ENCODE measurements around the gene RBM8A. TPM values are rescaled to one million over a fixed set of nuclear protein-coding genes. Genes with fewer than 3 reads are reported as not detected.
A peak's percentile ranks its signal among the peaks of the same experiment; 100 is the strongest.

Gene RBM8A
- total RNA-seq, 2 experiments from 2014 or later, result 135 to 200 TPM

DNA sequence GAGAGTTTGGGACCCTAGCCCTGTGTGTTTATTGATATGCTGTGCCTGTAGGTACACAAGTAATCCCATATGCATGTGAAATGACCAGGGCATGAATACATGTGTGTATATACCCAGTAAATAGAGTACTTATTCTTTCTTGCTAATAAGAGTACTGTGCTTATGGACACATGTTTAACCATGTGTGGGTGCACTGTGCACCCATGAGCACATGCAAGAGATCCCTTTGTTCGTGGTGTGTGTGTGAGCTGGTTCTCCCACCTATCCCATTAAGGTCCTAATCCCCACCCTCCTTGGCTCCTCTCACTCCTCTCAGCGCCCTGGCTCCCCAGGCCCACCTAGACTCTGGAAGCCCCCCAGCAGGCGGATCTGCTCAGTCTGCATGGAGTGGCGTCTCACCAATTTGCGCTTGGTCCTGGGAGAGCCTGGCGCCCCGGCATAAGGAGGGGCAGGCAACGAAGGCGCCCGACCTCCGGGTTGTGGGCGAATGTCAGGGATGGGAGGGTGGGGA lies 32.7 kb upstream of the RBM8A start:
- Histone ChIP-seq H3K36me3 (ENCODE audit: insufficient read depth, low read length) (no peaks in the 10 kb centered on the region), H3K79me2 (ENCODE audit: insufficient read depth, low read depth, low read length) (peaks cover 27% of the 10 kb centered on the region; the same call in 1 of the 2 replicates), H3K27ac (ENCODE audit: low read depth, low read length, poor library complexity, severe bottlenecking) (no peak overlapping the region), H4K20me1 (ENCODE audit: insufficient read depth, low read length) (peaks cover 3% of the 10 kb centered on the region; the same call in 1 of the 2 replicates), H3K4me2 (ENCODE audit: low read length) (0 out of 2 replicates have a peak overlapping the region, but pooled peaks have one; percentile 94), H3K4me3 (ENCODE audit: low read depth, low read length, poor library complexity, severe bottlenecking) (no peak overlapping the region), H3K4me1 (ENCODE audit: insufficient read depth, low read length, poor library complexity, severe bottlenecking) (peaks cover 78% of the 10 kb centered on the region), H3K9me3 (ENCODE audit: low read length) (no peaks in the 10 kb centered on the region), H3K9me2 (ENCODE audit: insufficient read depth, low read length) (no peaks in the 10 kb centered on the region), H2AFZ (ENCODE audit: low read length) (no peak overlapping the region)
- intact Hi-C loops (cut with micrococcal nuclease; ENCODE audit: unreplicated experiment), result loop anchor here (2.0 kb wide), 1 partner anchor 101 kb away; the partner anchor contains the start of gene PIAS3
- no peak for TF ChIP-seq EZH2phosphoT487 (IDR thresholded peaks at IDR 0.05; ENCODE audit: borderline replicate concordance, low read depth, low read length)
- TF ChIP-seq, protein P1, sequence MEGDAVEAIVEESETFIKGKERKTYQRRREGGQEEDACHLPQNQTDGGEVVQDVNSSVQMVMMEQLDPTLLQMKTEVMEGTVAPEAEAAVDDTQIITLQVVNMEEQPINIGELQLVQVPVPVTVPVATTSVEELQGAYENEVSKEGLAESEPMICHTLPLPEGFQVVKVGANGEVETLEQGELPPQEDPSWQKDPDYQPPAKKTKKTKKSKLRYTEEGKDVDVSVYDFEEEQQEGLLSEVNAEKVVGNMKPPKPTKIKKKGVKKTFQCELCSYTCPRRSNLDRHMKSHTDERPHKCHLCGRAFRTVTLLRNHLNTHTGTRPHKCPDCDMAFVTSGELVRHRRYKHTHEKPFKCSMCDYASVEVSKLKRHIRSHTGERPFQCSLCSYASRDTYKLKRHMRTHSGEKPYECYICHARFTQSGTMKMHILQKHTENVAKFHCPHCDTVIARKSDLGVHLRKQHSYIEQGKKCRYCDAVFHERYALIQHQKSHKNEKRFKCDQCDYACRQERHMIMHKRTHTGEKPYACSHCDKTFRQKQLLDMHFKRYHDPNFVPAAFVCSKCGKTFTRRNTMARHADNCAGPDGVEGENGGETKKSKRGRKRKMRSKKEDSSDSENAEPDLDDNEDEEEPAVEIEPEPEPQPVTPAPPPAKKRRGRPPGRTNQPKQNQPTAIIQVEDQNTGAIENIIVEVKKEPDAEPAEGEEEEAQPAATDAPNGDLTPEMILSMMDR (conservative IDR thresholded peaks at IDR 0.05; ENCODE audit: low read length), result no peak
- ChIA-PET POLR2A (interaction anchor here (0.5 kb wide), 1 partner anchor 36 kb away, joined by 3 read pairs; the partner anchor contains the start of gene TXNIP), CTCF (ENCODE audit: unreplicated experiment) (no interaction called here)
- BruUV-seq (replicated peaks), result no TSS peak
- DNase-seq (ENCODE audit: low spot score), result no peak

DNA sequence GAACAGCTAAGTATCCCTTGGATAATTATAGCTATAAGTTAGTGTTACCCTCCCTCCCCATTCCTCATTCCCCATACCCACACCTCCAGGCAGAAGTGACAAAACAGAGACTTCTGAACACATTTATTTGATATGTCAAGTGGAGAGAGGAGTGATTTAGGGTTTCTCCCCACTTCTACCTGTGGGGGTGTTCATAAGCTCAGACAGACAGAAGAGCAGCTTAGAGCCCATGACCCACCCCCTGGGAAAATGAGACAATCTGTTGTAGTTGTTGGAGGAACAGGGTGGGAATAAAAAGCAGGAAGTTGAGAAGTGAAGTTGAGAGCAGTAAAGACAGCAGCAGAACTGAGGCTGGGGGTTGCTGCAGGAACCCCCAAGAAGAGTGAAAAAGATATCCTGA lies 32.0 kb upstream of the RBM8A start:
- H4K20me1 ChIP-seq (ENCODE audit: insufficient read depth, low read length), result peaks cover 3% of the 10 kb centered on the region; the same call in 1 of the 2 replicates
- no peak overlapping the region for H3K27ac ChIP-seq (ENCODE audit: low read depth, low read length, poor library complexity, severe bottlenecking)
- CTCF ChIA-PET (ENCODE audit: unreplicated experiment), result no interaction called here
- H2AFZ ChIP-seq (ENCODE audit: low read length), result no peak overlapping the region
- H3K9me2 ChIP-seq (ENCODE audit: insufficient read depth, low read length), result no peaks in the 10 kb centered on the region
- peaks cover 78% of the 10 kb centered on the region for H3K4me1 ChIP-seq (ENCODE audit: insufficient read depth, low read length, poor library complexity, severe bottlenecking)
- DNase-seq (ENCODE audit: low spot score), result no peak
- H3K4me2 ChIP-seq (ENCODE audit: low read length), result 0 out of 2 replicates have a peak overlapping the region, but pooled peaks have one; percentile 94
- H3K4me3 ChIP-seq (ENCODE audit: low read depth, low read length, poor library complexity, severe bottlenecking), result no peak overlapping the region
- peaks cover 5% of the 10 kb centered on the region; the same call in 1 of the 2 replicates for H3K36me3 ChIP-seq (ENCODE audit: insufficient read depth, low read length)
- H3K79me2 ChIP-seq (ENCODE audit: insufficient read depth, low read depth, low read length), result peaks cover 29% of the 10 kb centered on the region; the same call in 1 of the 2 replicates
- POLR2A ChIA-PET, result interaction anchor here (1.9 to 2.5 kb wide), 2 partner anchors 32 to 100 kb away, joined by 9 to 20 read pairs; partner anchors contain the start of genes PIAS3 and RBM8A
- no peaks in the 10 kb centered on the region for H3K9me3 ChIP-seq (ENCODE audit: low read length)
- no TSS peak for BruUV-seq (replicated peaks)
- intact Hi-C loops (cut with micrococcal nuclease; ENCODE audit: unreplicated experiment), result loop anchor here (2.0 kb wide), 1 partner anchor 101 kb away; the partner anchor contains the start of gene PIAS3
- TF ChIP-seq EZH2phosphoT487 (IDR thresholded peaks at IDR 0.05; ENCODE audit: borderline replicate concordance, low read depth, low read length), result no peak
- TF ChIP-seq, protein P1 (conservative IDR thresholded peaks at IDR 0.05; ENCODE audit: low read length), result no peak

DNA sequence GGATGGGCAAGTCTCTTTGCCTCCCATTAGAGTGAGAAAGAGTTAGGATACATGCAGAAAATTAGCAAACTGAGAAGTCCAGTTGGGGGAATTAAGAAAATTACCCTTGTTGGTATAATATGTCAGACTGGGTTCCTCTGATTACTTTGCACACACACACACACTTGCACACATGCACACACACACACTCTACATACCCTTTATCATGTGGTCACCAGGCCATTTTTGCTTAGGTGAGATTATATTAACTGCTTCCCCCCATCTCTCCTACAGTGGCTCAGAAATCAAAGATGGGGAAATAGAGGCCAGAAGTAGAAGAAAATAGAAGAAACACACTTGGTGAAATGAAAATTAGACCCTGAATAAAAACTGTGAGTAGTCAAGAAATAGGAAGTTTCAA lies 31.4 kb upstream of the RBM8A start:
- ChIA-PET POLR2A (interaction anchor here (1.0 to 2.6 kb wide), 13 partner anchors 8 to 100 kb away, joined by 3 to 20 read pairs (median 8); partner anchors contain the start of genes ANKRD35, PEX11B, PIAS3 and RBM8A), CTCF (ENCODE audit: unreplicated experiment) (no interaction called here)
- TF ChIP-seq, protein P1 (conservative IDR thresholded peaks at IDR 0.05; ENCODE audit: low read length), result no peak
- no peak for TF ChIP-seq EZH2phosphoT487 (IDR thresholded peaks at IDR 0.05; ENCODE audit: borderline replicate concordance, low read depth, low read length)
- H3K4me2 ChIP-seq (ENCODE audit: low read length), result peak overlapping the region; percentile 94
- no TSS peak for BruUV-seq (replicated peaks)
- H3K4me3 ChIP-seq (ENCODE audit: low read depth, low read length, poor library complexity, severe bottlenecking), result peak overlapping the region; percentile 86
- peaks cover 3% of the 10 kb centered on the region; the same call in 1 of the 2 replicates for H4K20me1 ChIP-seq (ENCODE audit: insufficient read depth, low read length)
- peaks cover 73% of the 10 kb centered on the region for H3K4me1 ChIP-seq (ENCODE audit: insufficient read depth, low read length, poor library complexity, severe bottlenecking)
- DNase-seq (ENCODE audit: low spot score), result no peak
- H3K27ac ChIP-seq (ENCODE audit: low read depth, low read length, poor library complexity, severe bottlenecking), result peak overlapping the region; percentile 25
- no peaks in the 10 kb centered on the region for H3K9me2 ChIP-seq (ENCODE audit: insufficient read depth, low read length)
- H3K79me2 ChIP-seq (ENCODE audit: insufficient read depth, low read depth, low read length), result peaks cover 24% of the 10 kb centered on the region; the same call in 1 of the 2 replicates
- H3K36me3 ChIP-seq (ENCODE audit: insufficient read depth, low read length), result peaks cover 9% of the 10 kb centered on the region; the same call in 1 of the 2 replicates
- no peak overlapping the region; the same call in 1 of the 2 replicates for H2AFZ ChIP-seq (ENCODE audit: low read length)
- intact Hi-C loops (cut with micrococcal nuclease; ENCODE audit: unreplicated experiment), result loop anchor here (2.0 kb wide), 1 partner anchor 100 kb away; the partner anchor contains the start of gene PIAS3
- H3K9me3 ChIP-seq (ENCODE audit: low read length), result no peaks in the 10 kb centered on the region
